Nephron progenitor cell (in vitro differentiated cells): ENCODE results near the gene SGCB.

Source experiments
- DNase-seq: peaks from one replicate; pipeline ENCODE4 v3.0.0; 2021
- H3K27ac Mint-ChIP-seq: 2 replicates; pipeline ENCODE4 v1.8.0; 2021; ENCODE audit warnings: mild to moderate bottlenecking, moderate library complexity, mixed read lengths
- H3K27me3 Mint-ChIP-seq: 2 replicates; pipeline ENCODE4 v1.8.0; 2021; ENCODE audit warnings: mild to moderate bottlenecking, low read depth, mixed read lengths; ENCODE audit not compliant: poor library complexity
- H3K36me3 Mint-ChIP-seq: 2 replicates; pipeline ENCODE4 v1.8.0; 2021; ENCODE audit warnings: low read depth, mixed read lengths
- H3K4me1 Mint-ChIP-seq: 2 replicates; pipeline ENCODE4 v1.8.0; 2021; ENCODE audit warnings: mixed read lengths
- H3K4me3 Mint-ChIP-seq: 2 replicates; pipeline ENCODE4 v1.8.0; 2021; ENCODE audit warnings: mild to moderate bottlenecking, moderate library complexity, mixed read lengths
- H3K9me3 Mint-ChIP-seq: 2 replicates; pipeline ENCODE4 v1.8.0; 2021; ENCODE audit warnings: mild to moderate bottlenecking, moderate library complexity, mixed read lengths
- CTCF ChIP-seq: fragments of 200-600 bp; sonication (generic); IDR thresholded peaks from 2 replicates; pipeline ENCODE4 v1.5.0; 2021; ENCODE audit warnings: antibody characterized with exemption

SGCB gene

GRCh38 chr4:52051615-52052474 is 13.7 kb upstream of the SGCB start:
- TF ChIP-seq CTCF: no peak
- Mint-ChIP-seq H3K27me3 (peaks cover 52% of the 10 kb centered on the region), H3K36me3 (peaks cover 25% of the 10 kb centered on the region), H3K27ac (peak overlapping the region; percentile 46), H3K9me3 (peaks cover 52% of the 10 kb centered on the region), H3K4me1 (peaks cover 13% of the 10 kb centered on the region), H3K4me3 (peak overlapping the region; percentile 86)
- peak; percentile 70 for DNase-seq

DNA sequence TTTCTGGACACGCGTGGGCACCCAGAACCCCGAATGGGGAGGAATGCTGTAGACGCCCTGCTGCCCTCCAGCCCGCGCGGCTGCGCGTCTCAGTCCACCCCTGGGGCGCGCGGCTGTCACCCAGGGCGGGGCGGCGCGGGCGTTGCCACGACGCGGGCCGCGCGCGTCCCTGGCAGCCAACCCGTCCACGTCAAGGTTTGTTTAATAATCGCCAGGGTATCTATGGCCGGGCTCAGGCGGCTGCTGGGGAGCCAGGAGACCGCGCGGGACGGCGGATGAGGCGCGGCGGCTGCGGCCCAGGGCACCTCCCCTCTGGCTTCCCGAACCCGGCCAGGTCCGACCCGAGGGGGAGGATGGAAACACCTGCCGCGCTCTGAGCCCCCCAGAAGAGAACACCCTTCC is 13.1 kb upstream of the SGCB start, which contains the start of gene SPATA18:
TSS of gene SPATA18 (plus strand) at position 92 of the 402 bp plus-strand sequence. CDS start 401 bp downstream, outside the sequence.
- TF ChIP-seq CTCF: no peak
- H3K9me3 Mint-ChIP-seq: peaks cover 55% of the 10 kb centered on the region
- peak within 1 kb of the TSS; percentile 46 for H3K27ac Mint-ChIP-seq
- H3K36me3 Mint-ChIP-seq: peaks cover 29% of the 10 kb centered on the region
- peak within 1 kb of the TSS; percentile 86 for H3K4me3 Mint-ChIP-seq
- peaks cover 13% of the 10 kb centered on the region for H3K4me1 Mint-ChIP-seq
- peak; percentile 43 for DNase-seq
- peaks cover 52% of the 10 kb centered on the region for H3K27me3 Mint-ChIP-seq

GRCh38 chr4:52049266-52049665 is 11.2 kb upstream of the SGCB start:
- peaks cover 49% of the 10 kb centered on the region for H3K27me3 Mint-ChIP-seq
- no peak for TF ChIP-seq CTCF

DNA sequence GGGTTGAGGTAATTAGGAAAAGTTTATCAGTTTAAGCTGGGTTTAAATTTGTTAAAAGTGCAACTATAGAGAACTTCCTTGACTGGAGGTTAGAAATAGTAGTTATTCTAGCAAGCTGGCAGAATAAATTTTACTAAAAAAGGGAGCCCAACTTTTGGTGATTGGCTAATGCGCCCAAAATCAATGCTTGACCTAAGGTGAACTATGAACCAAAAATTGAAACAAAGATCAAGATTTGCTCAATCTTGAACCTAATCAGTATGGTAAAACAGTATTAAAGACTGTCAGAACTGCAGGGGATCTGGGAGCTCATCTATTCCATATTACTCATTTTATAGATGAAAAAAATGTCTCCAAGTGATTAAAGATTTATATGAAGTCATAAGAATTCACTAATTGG is 6.9 kb upstream of the SGCB start:
- TF ChIP-seq CTCF: no peak
- no peak overlapping the region for H3K4me3 Mint-ChIP-seq
- H3K36me3 Mint-ChIP-seq: peaks cover 18% of the 10 kb centered on the region
- no peak for DNase-seq
- no peak overlapping the region for H3K27ac Mint-ChIP-seq
- H3K27me3 Mint-ChIP-seq: peaks cover 28% of the 10 kb centered on the region
- H3K9me3 Mint-ChIP-seq: peaks cover 23% of the 10 kb centered on the region
- no peaks in the 10 kb centered on the region for H3K4me1 Mint-ChIP-seq

More at GRCh38 chr4:52049266-52049665, 11.2 kb upstream of the SGCB start:
- H3K36me3 Mint-ChIP-seq: peaks cover 29% of the 10 kb centered on the region
- H3K4me1 Mint-ChIP-seq: peaks cover 8% of the 10 kb centered on the region
- H3K4me3 Mint-ChIP-seq: no peak overlapping the region
- peaks cover 55% of the 10 kb centered on the region for H3K9me3 Mint-ChIP-seq
- no peak for DNase-seq
- H3K27ac Mint-ChIP-seq: no peak overlapping the region

- no peak for TF ChIP-seq CTCF
- Mint-ChIP-seq H3K27me3 (peaks cover 28% of the 10 kb centered on the region), H3K36me3 (peaks cover 24% of the 10 kb centered on the region), H3K9me3 (no peaks in the 10 kb centered on the region), H3K27ac (peak overlapping the region; percentile 10), H3K4me3 (peak overlapping the region; percentile 94), H3K4me1 (peaks cover 36% of the 10 kb centered on the region)
- DNase-seq: no peak
Measured at GRCh38 chr4:52037689-52038102, 403 bp downstream of the SGCB start.
